ENCODE data around the gene ZNF470.

The ZNF470 gene

DNA sequence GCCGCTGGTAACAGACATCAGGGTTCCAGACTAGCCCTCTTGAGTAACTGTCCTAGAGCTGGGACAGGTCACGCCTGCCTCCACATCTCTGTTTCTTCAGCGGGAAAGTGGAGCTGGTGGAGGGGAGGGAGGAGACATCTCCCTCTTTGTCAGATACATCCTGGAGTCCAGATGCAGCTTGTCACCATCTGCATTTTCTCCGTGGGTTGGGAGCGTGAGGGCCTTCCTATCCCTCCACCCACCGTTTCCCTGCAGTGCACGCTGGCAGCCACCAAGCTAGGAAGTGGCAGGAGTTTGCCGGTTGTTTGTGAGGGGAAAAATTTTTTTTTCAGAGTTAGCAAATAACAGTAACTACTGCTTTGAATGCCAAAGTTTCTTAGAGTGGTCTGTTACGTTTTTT is 55.7 kb downstream of the ZNF470 start:
- Histone ChIP-seq H3K4me2 (ENCODE audit: low read length) (no peak overlapping the region), H3K79me2 (ENCODE audit: control insufficient read depth, low read length) (no peaks in the 10 kb centered on the region), H3K4me1 (ENCODE audit: control insufficient read depth, low read length) (no peaks in the 10 kb centered on the region), H3K9me3 (ENCODE audit: control insufficient read depth, insufficient read depth, low read length) (peaks cover 33% of the 10 kb centered on the region; the same call in 1 of the 2 replicates), H3F3A (ENCODE audit: control insufficient read depth, insufficient read depth) (no peaks in the 10 kb centered on the region), H3K27me3 (ENCODE audit: control insufficient read depth, low read length) (no peaks in the 10 kb centered on the region), H3K36me3 (ENCODE audit: control insufficient read depth, low read length) (peaks cover 9% of the 10 kb centered on the region; the same call in 1 of the 2 replicates), H3K4me3 (ENCODE audit: low read length) (no peak overlapping the region), H3K27ac (ENCODE audit: low read depth, low read length) (no peak overlapping the region), H4K20me1 (ENCODE audit: control insufficient read depth, insufficient read depth, low read depth, low read length) (no peaks in the 10 kb centered on the region), H3K9me2 (replicated peaks; ENCODE audit: control insufficient read depth, low read length) (no peaks in the 10 kb centered on the region)
- TF ChIP-seq EZH2phosphoT487 (IDR thresholded peaks at IDR 0.05; ENCODE audit: borderline replicate concordance, low read length) (no peak), CTCF (IDR thresholded peaks at IDR 0.05; ENCODE audit: low read depth, low read length, poor library complexity, severe bottlenecking) (no peak)

DNA sequence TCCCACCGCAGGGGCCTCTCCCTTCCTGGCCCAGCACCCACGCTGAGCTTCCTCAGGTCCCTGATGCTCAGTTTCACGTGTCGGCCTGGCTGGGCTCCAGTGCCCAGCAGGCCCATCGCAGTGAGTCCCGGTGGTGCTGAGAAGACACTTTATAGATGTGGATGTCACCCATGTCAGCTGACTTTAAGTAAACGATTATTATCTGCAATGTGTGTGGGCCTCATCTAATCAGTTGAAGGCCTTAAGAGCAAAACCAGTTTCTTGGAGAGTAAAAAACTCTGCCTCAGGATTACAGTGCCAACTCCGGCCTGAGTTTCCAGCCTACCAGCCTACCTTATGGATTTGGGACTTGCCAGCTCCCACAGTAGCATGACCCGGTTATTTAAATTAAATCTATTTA is 58.4 kb downstream of the ZNF470 start:
- Histone ChIP-seq H3K4me2 (ENCODE audit: low read length) (no peak overlapping the region), H3K4me3 (ENCODE audit: low read length) (no peak overlapping the region), H3K36me3 (ENCODE audit: control insufficient read depth, low read length) (peaks cover 9% of the 10 kb centered on the region; the same call in 1 of the 2 replicates), H3K9me2 (replicated peaks; ENCODE audit: control insufficient read depth, low read length) (no peaks in the 10 kb centered on the region), H3K27me3 (ENCODE audit: control insufficient read depth, low read length) (no peaks in the 10 kb centered on the region), H3K27ac (ENCODE audit: low read depth, low read length) (no peak overlapping the region), H3K9me3 (ENCODE audit: control insufficient read depth, insufficient read depth, low read length) (peaks cover 20% of the 10 kb centered on the region; the same call in 1 of the 2 replicates), H3K4me1 (ENCODE audit: control insufficient read depth, low read length) (no peaks in the 10 kb centered on the region), H3F3A (ENCODE audit: control insufficient read depth, insufficient read depth) (no peaks in the 10 kb centered on the region), H4K20me1 (ENCODE audit: control insufficient read depth, insufficient read depth, low read depth, low read length) (no peaks in the 10 kb centered on the region), H3K79me2 (ENCODE audit: control insufficient read depth, low read length) (no peaks in the 10 kb centered on the region)
- no peak for TF ChIP-seq CTCF (IDR thresholded peaks at IDR 0.05; ENCODE audit: low read depth, low read length, poor library complexity, severe bottlenecking)
- no peak for TF ChIP-seq EZH2phosphoT487 (IDR thresholded peaks at IDR 0.05; ENCODE audit: borderline replicate concordance, low read length)

- H3K4me1 ChIP-seq (ENCODE audit: control insufficient read depth, low read length): no peaks in the 10 kb centered on the region
- no peaks in the 10 kb centered on the region for H4K20me1 ChIP-seq (ENCODE audit: control insufficient read depth, insufficient read depth, low read depth, low read length)
- no peak overlapping the region for H3K27ac ChIP-seq (ENCODE audit: low read depth, low read length)
- H3K9me2 ChIP-seq (replicated peaks; ENCODE audit: control insufficient read depth, low read length): no peaks in the 10 kb centered on the region
- no peaks in the 10 kb centered on the region for H3K79me2 ChIP-seq (ENCODE audit: control insufficient read depth, low read length)
- H3K27me3 ChIP-seq (ENCODE audit: control insufficient read depth, low read length): no peaks in the 10 kb centered on the region
- H3K36me3 ChIP-seq (ENCODE audit: control insufficient read depth, low read length): no peaks in the 10 kb centered on the region
- TF ChIP-seq EZH2phosphoT487 (IDR thresholded peaks at IDR 0.05; ENCODE audit: borderline replicate concordance, low read length): no peak
- no peak for TF ChIP-seq CTCF (IDR thresholded peaks at IDR 0.05; ENCODE audit: low read depth, low read length, poor library complexity, severe bottlenecking)
- peaks cover 8% of the 10 kb centered on the region; the same call in 1 of the 2 replicates for H3K9me3 ChIP-seq (ENCODE audit: control insufficient read depth, insufficient read depth, low read length)
- H3K4me3 ChIP-seq (ENCODE audit: low read length): no peak overlapping the region
- no peaks in the 10 kb centered on the region for H3F3A ChIP-seq (ENCODE audit: control insufficient read depth, insufficient read depth)
- H3K4me2 ChIP-seq (ENCODE audit: low read length): no peak overlapping the region
These were observed 65.8 kb downstream of the ZNF470 start for GRCh38 chr19:56633021-56633420.

Measured in DOHH2 (cell line).